OCI-LY1 (cell line): ENCODE results near the gene LRP2BP.
"Not testable (repeated sequence)": the region's sequence is repeated elsewhere in the genome, so short reads cannot be mapped to it uniquely, and the experiment has no call there.

ENCODE experiments used
- EZH2 ChIP-seq: fragments of 200-600 bp; sonication (generic), shearing (Covaris generic); IDR thresholded peaks from 2 replicates; pipeline ENCODE4 v1.8.0; 2017; ENCODE audit warnings: borderline replicate concordance, mixed run types, mild to moderate bottlenecking, antibody characterized with exemption, low read length, moderate library complexity, mixed read lengths
- TF ChIP-seq, protein P1 (sequence below): fragments of 200-600 bp; sonication (generic), shearing (Covaris generic); IDR thresholded peaks from 2 replicates; pipeline ENCODE4 v1.5.1; 2017; ENCODE audit warnings: mild to moderate bottlenecking, antibody characterized with exemption, low read length, moderate library complexity, mixed read lengths

DNA sequence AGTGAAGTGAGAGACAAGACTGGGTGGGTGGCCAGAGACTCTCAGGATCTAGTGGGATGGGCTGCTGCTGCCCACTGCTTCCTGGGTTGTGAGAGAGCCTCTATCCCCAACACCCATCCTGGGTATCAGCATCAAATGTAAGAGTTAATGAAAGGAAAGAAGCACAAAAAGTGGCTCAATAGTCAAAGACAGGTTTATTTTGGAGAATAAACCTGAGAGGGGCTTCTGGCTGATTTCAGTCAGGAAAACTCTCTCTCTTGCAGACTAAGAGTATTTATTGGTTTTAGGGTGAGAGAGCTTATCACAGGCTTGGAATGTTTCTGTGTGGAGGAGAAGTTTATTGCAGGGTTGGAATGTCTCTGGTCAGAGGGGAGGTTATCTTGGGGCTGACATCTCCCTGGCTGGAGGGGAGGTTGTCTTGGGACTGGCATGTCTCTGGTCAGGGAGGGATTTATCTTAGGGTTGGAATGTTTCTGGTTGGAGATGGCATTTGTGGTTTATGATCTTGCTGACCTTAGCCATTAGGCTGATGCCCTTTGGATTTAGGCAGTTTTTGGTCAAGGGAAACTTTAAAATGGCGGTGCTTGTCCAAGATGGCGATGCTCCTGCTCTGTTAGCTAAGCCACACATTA lies 65.7 kb downstream of the LRP2BP start:
- TF ChIP-seq, protein P1, sequence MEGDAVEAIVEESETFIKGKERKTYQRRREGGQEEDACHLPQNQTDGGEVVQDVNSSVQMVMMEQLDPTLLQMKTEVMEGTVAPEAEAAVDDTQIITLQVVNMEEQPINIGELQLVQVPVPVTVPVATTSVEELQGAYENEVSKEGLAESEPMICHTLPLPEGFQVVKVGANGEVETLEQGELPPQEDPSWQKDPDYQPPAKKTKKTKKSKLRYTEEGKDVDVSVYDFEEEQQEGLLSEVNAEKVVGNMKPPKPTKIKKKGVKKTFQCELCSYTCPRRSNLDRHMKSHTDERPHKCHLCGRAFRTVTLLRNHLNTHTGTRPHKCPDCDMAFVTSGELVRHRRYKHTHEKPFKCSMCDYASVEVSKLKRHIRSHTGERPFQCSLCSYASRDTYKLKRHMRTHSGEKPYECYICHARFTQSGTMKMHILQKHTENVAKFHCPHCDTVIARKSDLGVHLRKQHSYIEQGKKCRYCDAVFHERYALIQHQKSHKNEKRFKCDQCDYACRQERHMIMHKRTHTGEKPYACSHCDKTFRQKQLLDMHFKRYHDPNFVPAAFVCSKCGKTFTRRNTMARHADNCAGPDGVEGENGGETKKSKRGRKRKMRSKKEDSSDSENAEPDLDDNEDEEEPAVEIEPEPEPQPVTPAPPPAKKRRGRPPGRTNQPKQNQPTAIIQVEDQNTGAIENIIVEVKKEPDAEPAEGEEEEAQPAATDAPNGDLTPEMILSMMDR = not testable (repeated sequence)
- TF ChIP-seq EZH2 = not testable (repeated sequence)
